Uterus (tissue), 4 donors: ENCODE measurements around the gene IRX4. TPM values are rescaled to one million over a fixed set of nuclear protein-coding genes. Genes with fewer than 3 reads are reported as not detected.

Experiments used
- DNase-seq, 2 donors: peaks; one replicate each; pipeline ENCODE4 v3.0.0-alpha.2; 2019 to 2020
- H3K27ac ChIP-seq, 2 donors: fragments of 200-600 bp; sonication (generic); 1 replicate in 1 of 2; 2 replicates in 1 of 2; pipeline ENCODE4 v1.5.1; 2016 to 2018
- H3K27me3 ChIP-seq, 2 donors: fragments of 200-600 bp; sonication (generic); one replicate each; pipeline ENCODE4 v1.5.1; 2018 to 2019; ENCODE audit warnings: control low read depth in 1 of 2
- H3K36me3 ChIP-seq, 2 donors: fragments of 200-600 bp; sonication (generic); one replicate each; pipeline ENCODE4 v1.5.1; 2019; ENCODE audit warnings: control low read depth in 1 of 2
- H3K4me1 ChIP-seq, 2 donors: fragments of 200-600 bp; sonication (generic); one replicate each; pipeline ENCODE4 v1.5.1; 2018 to 2019; ENCODE audit warnings: control low read depth in 1 of 2
- H3K4me3 ChIP-seq, 2 donors: fragments of 200-600 bp; sonication (generic); 1 replicate in 1 of 2; 2 replicates in 1 of 2; pipeline ENCODE4 v1.5.1; 2018 to 2019; ENCODE audit warnings: mild to moderate bottlenecking in 1 of 2
- H3K9me3 ChIP-seq, 2 donors: fragments of 200-600 bp; sonication (generic); one replicate each; pipeline ENCODE4 v1.5.1; 2019; ENCODE audit warnings: control low read depth in 1 of 2
- CTCF ChIP-seq, 4 experiments: fragments of 200-600 bp in 2 of 4; fragments of 450-650 bp in 2 of 4; sonication (generic) in 2 of 4; IDR thresholded peaks; one replicate each; pipeline ENCODE4 v1.5.1; 2016 to 2019; ENCODE audit warnings: antibody characterized with exemption in 4 of 4, mild to moderate bottlenecking in 2 of 4, moderate library complexity in 1 of 4
- POLR2A ChIP-seq, 2 donors: fragments of 450-650 bp; IDR thresholded peaks; one replicate each; pipeline ENCODE4 v1.6.1; 2016; ENCODE audit warnings: antibody characterized with exemption in 2 of 2, mild to moderate bottlenecking in 1 of 2, moderate library complexity in 1 of 2
- intact Hi-C: fragments of 100-400 bp; cut with DNase I; formaldehyde crosslinking; loops from one replicate; pipeline ENCODE4 v1.15.1; 2023; ENCODE audit warnings: low total_unique reads
- total RNA-seq, 4 donors: library from RNA; depleted of rRNA in 3 of 4; stranded (reverse); fragments of >200 nt in 3 of 4; gene quantifications; one replicate each; pipeline versions ENCODE4 v1.1.0 to v1.2.4, GENCODE V29; 2014 to 2023
- donor health status: DM: yes; HTN: yes; CAD: no.

Gene IRX4
- total RNA-seq, 4 donors from 2014 or later = not detected

DNA sequence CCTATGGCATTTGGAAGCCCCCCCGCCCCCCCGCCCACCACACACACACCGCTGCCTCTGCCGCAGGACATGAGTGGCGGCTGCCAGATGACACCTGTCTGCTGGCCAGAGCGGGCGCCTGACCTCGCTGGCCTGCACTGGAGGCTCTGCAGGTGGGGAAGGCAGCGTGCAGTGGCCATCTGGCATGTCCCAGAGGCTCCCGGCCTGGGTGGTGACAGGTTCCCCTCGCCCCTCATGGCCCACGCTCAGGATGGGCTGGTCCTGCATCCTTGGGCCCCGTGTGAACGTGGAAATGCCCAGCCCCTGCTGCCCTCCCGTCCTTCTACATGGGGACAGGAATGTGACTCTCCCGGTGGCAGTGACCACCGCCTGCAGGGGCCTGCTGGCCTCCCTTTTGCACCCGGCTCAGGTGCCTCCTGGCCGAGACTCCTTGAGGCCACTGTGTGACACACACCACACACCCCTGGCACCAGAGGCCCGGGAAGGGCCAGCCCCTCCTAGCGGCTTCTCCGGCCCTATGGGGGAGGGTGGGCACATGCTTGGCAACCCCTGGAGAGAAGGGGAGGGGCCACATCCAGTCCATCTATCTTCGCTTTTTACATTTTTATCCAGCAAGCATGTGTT, 30.3 kb downstream of the IRX4 start:
- no peaks in the 10 kb centered on the region for H3K9me3 ChIP-seq
- H3K4me1 ChIP-seq = peaks cover 0 to 4% of the 10 kb centered on the region in 2 donors
- no peak overlapping the region for H3K4me3 ChIP-seq
- intact Hi-C loops = no loop called here
- H3K27ac ChIP-seq = no peak overlapping the region
- no peak for TF ChIP-seq POLR2A (IDR thresholded peaks at IDR 0.05)
- TF ChIP-seq CTCF (IDR thresholded peaks at IDR 0.05) = no peak
- no peaks in the 10 kb centered on the region for H3K36me3 ChIP-seq
- DNase-seq = no peak
- H3K27me3 ChIP-seq = peaks cover 0 to 25% of the 10 kb centered on the region in 2 donors

DNA sequence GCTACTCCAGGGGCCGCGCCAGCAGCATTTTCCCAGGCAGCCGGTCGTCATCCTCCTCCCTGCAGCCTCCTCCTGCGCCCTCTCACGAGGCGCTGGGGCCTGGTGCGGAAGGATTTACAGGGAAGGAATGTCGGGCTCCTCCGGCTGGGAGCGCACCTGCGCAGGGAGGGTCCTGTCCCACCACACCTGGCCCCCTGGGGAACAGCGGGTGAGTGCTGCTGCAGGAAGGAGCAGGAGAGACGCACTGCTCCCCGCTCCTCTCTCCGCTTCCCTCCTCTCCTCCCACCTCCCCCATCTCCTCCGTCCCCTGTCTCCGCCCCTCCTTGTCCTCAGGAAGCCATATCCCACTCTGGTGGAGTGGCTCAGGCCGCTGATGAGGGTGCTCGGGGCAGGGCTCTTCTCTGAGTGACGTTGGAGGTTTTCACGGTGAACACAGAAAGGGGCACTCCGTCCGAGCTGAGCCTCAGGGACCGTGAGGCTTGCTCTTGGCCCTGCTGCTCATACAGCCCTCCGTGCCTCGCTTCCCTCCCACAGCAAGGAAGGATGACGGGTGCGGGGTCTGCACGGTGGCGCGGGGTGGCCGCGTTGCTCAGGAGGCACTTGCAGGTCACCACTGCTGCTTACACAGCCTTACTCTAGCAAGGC, 31.3 kb downstream of the IRX4 start:
- Histone ChIP-seq H3K4me1 (peaks cover 0 to 4% of the 10 kb centered on the region in 2 donors), H3K27ac (no peak overlapping the region), H3K27me3 (peaks cover 0 to 21% of the 10 kb centered on the region in 2 donors), H3K9me3 (no peaks in the 10 kb centered on the region), H3K36me3 (no peaks in the 10 kb centered on the region), H3K4me3 (no peak overlapping the region)
- no peak for DNase-seq
- intact Hi-C loops = no loop called here
- TF ChIP-seq CTCF (IDR thresholded peaks at IDR 0.05) = no peak
- no peak for TF ChIP-seq POLR2A (IDR thresholded peaks at IDR 0.05)

DNA sequence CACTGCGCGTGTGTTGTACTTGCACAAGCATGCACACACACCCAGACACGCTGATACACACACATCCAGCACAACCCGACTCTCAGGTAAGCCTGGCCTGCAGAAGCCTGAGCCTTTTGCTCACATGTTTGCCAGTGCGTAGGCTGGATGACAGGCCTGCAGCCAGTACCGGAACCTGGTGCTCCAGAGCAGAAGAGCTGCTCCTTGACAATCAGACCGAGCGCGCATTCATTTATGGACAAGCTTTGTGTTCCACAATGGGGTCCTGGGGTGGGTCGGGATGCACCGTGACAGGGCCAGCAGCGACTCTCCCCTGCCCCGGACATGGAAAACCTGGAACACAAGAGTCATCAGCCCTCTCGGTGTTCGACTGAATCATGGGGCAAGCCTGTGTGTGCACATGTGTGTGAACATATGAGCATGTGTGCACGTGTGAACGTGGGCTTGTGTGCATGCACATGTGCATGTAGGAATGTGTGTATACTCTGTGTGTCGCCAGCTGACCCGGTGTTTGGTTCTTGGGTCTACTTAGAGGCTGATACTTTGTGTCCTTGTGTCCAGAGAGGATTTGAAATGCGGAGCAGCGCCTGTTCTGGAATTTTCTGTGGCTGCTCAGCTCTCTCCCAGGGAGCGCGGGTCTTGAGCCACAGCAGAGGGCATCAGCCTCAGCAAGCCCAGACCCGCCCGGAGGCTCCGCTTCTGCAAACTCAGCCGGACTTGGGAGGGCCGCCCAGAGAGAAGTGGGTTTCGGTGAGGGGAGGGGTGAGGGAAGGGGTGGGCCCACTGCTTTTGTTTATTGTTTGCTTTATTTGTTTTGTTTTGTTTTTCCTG, 32.2 kb downstream of the IRX4 start:
- Histone ChIP-seq H3K4me1 (peaks cover 0 to 4% of the 10 kb centered on the region in 2 donors), H3K27ac (no peak overlapping the region), H3K9me3 (no peaks in the 10 kb centered on the region), H3K36me3 (no peaks in the 10 kb centered on the region), H3K4me3 (no peak overlapping the region), H3K27me3 (peaks cover 0 to 19% of the 10 kb centered on the region in 2 donors)
- DNase-seq = no peak
- TF ChIP-seq POLR2A (IDR thresholded peaks at IDR 0.05) (no peak), CTCF (IDR thresholded peaks at IDR 0.05) (no peak)
- intact Hi-C loops = no loop called here

DNA sequence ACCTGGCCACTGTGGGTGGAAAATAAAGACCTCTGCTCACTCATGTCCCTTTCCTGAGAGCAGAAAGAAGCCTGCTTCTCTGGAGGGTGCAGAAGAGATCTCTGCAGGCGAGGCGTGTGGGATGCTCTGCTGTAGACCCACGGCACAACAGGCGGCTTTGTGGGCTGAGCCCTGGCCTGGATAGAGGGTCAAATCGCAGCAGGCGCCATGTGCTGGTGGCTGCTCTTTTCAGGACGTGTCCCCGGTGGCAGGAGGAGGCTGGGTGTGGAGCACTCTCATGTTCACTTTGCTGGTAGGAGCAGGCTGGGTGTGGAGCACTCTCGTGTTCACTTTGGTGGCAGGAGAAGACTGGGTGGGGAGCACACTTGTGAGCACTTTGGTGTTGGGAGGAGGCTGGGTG, 35.1 kb downstream of the IRX4 start:
- Histone ChIP-seq H3K9me3 (no peaks in the 10 kb centered on the region), H3K36me3 (no peaks in the 10 kb centered on the region), H3K27me3 (peaks cover 0 to 18% of the 10 kb centered on the region in 2 donors), H3K4me3 (no peak overlapping the region), H3K27ac (no peak overlapping the region), H3K4me1 (peaks cover 0 to 4% of the 10 kb centered on the region in 2 donors)
- no peak for DNase-seq
- TF ChIP-seq POLR2A (IDR thresholded peaks at IDR 0.05) (no peak), CTCF (IDR thresholded peaks at IDR 0.05) (no peak)
- intact Hi-C loops = no loop called here

- DNase-seq = no peak
- peaks cover 0 to 4% of the 10 kb centered on the region in 2 donors for H3K4me1 ChIP-seq
- peaks cover 0 to 13% of the 10 kb centered on the region in 2 donors for H3K27me3 ChIP-seq
- no peak overlapping the region for H3K27ac ChIP-seq
- H3K4me3 ChIP-seq = no peak overlapping the region
- no peak for TF ChIP-seq CTCF (IDR thresholded peaks at IDR 0.05)
- no peak for TF ChIP-seq POLR2A (IDR thresholded peaks at IDR 0.05)
- no peaks in the 10 kb centered on the region for H3K36me3 ChIP-seq
- intact Hi-C loops = no loop called here
- H3K9me3 ChIP-seq = no peaks in the 10 kb centered on the region
These were observed 35.7 kb downstream of the IRX4 start for GRCh38 chr5:1847056-1847455.
